AG04449 (cell line): ENCODE data around the gene GLT1D1.

ENCODE experiments used
- CTCF ChIA-PET: fragments of 350-600 bp; formaldehyde crosslinking; extraction: SDS; loops from one replicate; lab custom pipeline; 2021; ENCODE audit warnings: antibody characterized with exemption; lab: Yijun Ruan, JAX
- POLR2A ChIA-PET: fragments of 400-600, 350-600 bp; formaldehyde crosslinking; extraction: SDS; loops from one replicate; lab custom pipeline; 2020; ENCODE audit warnings: antibody characterized with exemption, inconsistent platforms; lab: Yijun Ruan, JAX
- DNase-seq: peaks from one replicate; pipeline ENCODE4 v3.0.0-alpha.2; 2010; ENCODE audit warnings: low read depth, low spot score
- H3K4me3 ChIP-seq: 2 replicates; pipeline ENCODE4 v1.5.1; 2011; ENCODE audit warnings: low read depth, mild to moderate bottlenecking, control low read depth, low read length
- CTCF ChIP-seq: IDR thresholded peaks from one replicate; pipeline ENCODE4 v1.5.1; 2011; ENCODE audit warnings: mild to moderate bottlenecking, moderate library complexity, low read length, control low read depth, inconsistent platforms; ENCODE audit not compliant: insufficient read depth; ENCODE audit errors: missing control alignments

Gene GLT1D1

GRCh38 chr12:128961308-128961902, 108.1 kb downstream of the GLT1D1 start:
- no peak for DNase-seq
- no peak for TF ChIP-seq CTCF
- ChIA-PET POLR2A (no interaction called here), CTCF (no interaction called here)
- H3K4me3 ChIP-seq: no peak overlapping the region

GRCh38 chr12:128961957-128962356, 108.7 kb downstream of the GLT1D1 start:
- H3K4me3 ChIP-seq: no peak overlapping the region
- CTCF ChIA-PET: no interaction called here
- POLR2A ChIA-PET: no interaction called here
- TF ChIP-seq CTCF: no peak
- DNase-seq: no peak

GRCh38 chr12:128966203-128966810, 113.0 kb downstream of the GLT1D1 start:
- no peak for TF ChIP-seq CTCF
- DNase-seq: no peak
- CTCF ChIA-PET: no interaction called here
- no peak overlapping the region for H3K4me3 ChIP-seq
- POLR2A ChIA-PET: no interaction called here

GRCh38 chr12:128968668-128969067, 115.4 kb downstream of the GLT1D1 start:
- ChIA-PET CTCF (interaction anchor here (1.2 kb wide), 1 partner anchor 931 kb away, joined by 3 read pairs; no protein-coding TSS in a partner anchor), POLR2A (no interaction called here)
- no peak for DNase-seq
- TF ChIP-seq CTCF: no peak
- H3K4me3 ChIP-seq: no peak overlapping the region

GRCh38 chr12:128969480-128970055, 116.3 kb downstream of the GLT1D1 start:
- ChIA-PET CTCF (interaction anchor here (1.2 kb wide), 1 partner anchor 930 kb away, joined by 3 read pairs; no protein-coding TSS in a partner anchor), POLR2A (no interaction called here)
- TF ChIP-seq CTCF: no peak
- no peak overlapping the region for H3K4me3 ChIP-seq
- no peak for DNase-seq

- TF ChIP-seq CTCF: no peak
- no peak for DNase-seq
- H3K4me3 ChIP-seq: no peak overlapping the region
- POLR2A ChIA-PET: no interaction called here
- CTCF ChIA-PET: interaction anchor here (1.2 kb wide), 1 partner anchor 930 kb away, joined by 3 read pairs; no protein-coding TSS in a partner anchor
Observed at GRCh38 chr12:128970110-128970509, 116.8 kb downstream of the GLT1D1 start.
